ENCODE results near the gene SELP. TPM values are rescaled to one million over a fixed set of nuclear protein-coding genes. Genes with fewer than 3 reads are reported as not detected.
A peak's percentile ranks its signal among the peaks of the same experiment; 100 is the strongest.

SELP gene
- total and polyA plus RNA-seq, 2 of the 13 experiments (the other 11 are each of a cell fraction or from before 2014, with no cell fraction given), result 0.11 TPM; not detected in 1

GRCh38 chr1:169586395-169587255 lies 43.3 kb downstream of the SELP start, which contains the start of gene F5 (continued):
- no peak; the same call in 1 of the 2 replicates for TF ChIP-seq TFE3 (CRISPR knock-in tag; IDR thresholded peaks at IDR 0.05)
- TF ChIP-seq THRA (CRISPR knock-in tag; IDR thresholded peaks at IDR 0.05; ENCODE audit: borderline replicate concordance), result 0 out of 2 replicates have a peak, but pooled peaks have one; percentile 36
- TF ChIP-seq GTF3A (CRISPR knock-in tag; conservative IDR thresholded peaks at IDR 0.05), result no peak
- TF ChIP-seq MTERF4 (CRISPR knock-in tag; IDR thresholded peaks at IDR 0.05), result no peak
- no peak for TF ChIP-seq ZBTB25 (CRISPR knock-in tag; IDR thresholded peaks at IDR 0.05)
- TF ChIP-seq CENPT (CRISPR knock-in tag; IDR thresholded peaks at IDR 0.05; ENCODE audit: low read depth), result no peak
- 0 out of 2 replicates have a peak, but pooled peaks have one; percentile 12 for TF ChIP-seq MIXL1 (CRISPR knock-in tag; IDR thresholded peaks at IDR 0.05)
- TF ChIP-seq PLRG1 (conservative IDR thresholded peaks at IDR 0.05), result no peak
- no peak for TF ChIP-seq NONO (IDR thresholded peaks at IDR 0.05)
- TF ChIP-seq NONO (CRISPR knock-in tag; conservative IDR thresholded peaks at IDR 0.05), result peak; percentile 87
- TF ChIP-seq ZNF101 (CRISPR knock-in tag; IDR thresholded peaks at IDR 0.05; ENCODE audit: borderline replicate concordance, low read depth), result 0 out of 2 replicates have a peak, but pooled peaks have one; percentile 42
- TF ChIP-seq SIX1 (CRISPR knock-in tag; IDR thresholded peaks at IDR 0.05; ENCODE audit: borderline replicate concordance), result no peak
- peak; percentile 94 for TF ChIP-seq TAF1 (CRISPR knock-in tag; IDR thresholded peaks at IDR 0.05)
- no peak for TF ChIP-seq ZNF850 (CRISPR knock-in tag; conservative IDR thresholded peaks at IDR 0.05)
- TF ChIP-seq FOXO1 (CRISPR knock-in tag; IDR thresholded peaks at IDR 0.05), result peak; percentile 49
- no peak for TF ChIP-seq KLF9 (CRISPR knock-in tag; IDR thresholded peaks at IDR 0.05; ENCODE audit: low read depth)
- TF ChIP-seq TRAFD1 (CRISPR knock-in tag; IDR thresholded peaks at IDR 0.05; ENCODE audit: borderline replicate concordance), result no peak
- TF ChIP-seq SAFB2 (CRISPR knock-in tag; IDR thresholded peaks at IDR 0.05; ENCODE audit: borderline replicate concordance, low read depth), result no peak
- TF ChIP-seq MNT (IDR thresholded peaks at IDR 0.05), result no peak
- no peak for TF ChIP-seq ATRX (CRISPR knock-in tag; IDR thresholded peaks at IDR 0.05; ENCODE audit: borderline replicate concordance)

Measured in HepG2 (cell line).